Erythroblast (primary cell): ENCODE data around the gene PRR33.

Source experiments
- GATA1 ChIP-seq: IDR thresholded peaks from 2 replicates; pipeline ENCODE4 v1.6.1; 2011; ENCODE audit warnings: low read depth, mild to moderate bottlenecking, control low read depth, low read length, moderate library complexity
- POLR2A ChIP-seq: IDR thresholded peaks from 2 replicates; pipeline ENCODE4 v1.6.1; 2011; ENCODE audit warnings: mild to moderate bottlenecking, low read length

GRCh38 chr11:1894759-1895158 is 3.1 kb upstream of the PRR33 start:
- TF ChIP-seq POLR2A (no peak), GATA1 (no peak)
